Stimulated activated CD8-positive, alpha-beta memory T cell treated with anti-CD3 and anti-CD28 coated beads, Interleukin-7, amount 100 ng/mL, for 24 hours (primary cell): ENCODE measurements around the gene PDCL3.

Source experiments
- DNase-seq: peaks from one replicate; pipeline ENCODE4 v3.0.0-alpha.2; 2020; ENCODE audit warnings: low read depth

PDCL3 gene

DNA sequence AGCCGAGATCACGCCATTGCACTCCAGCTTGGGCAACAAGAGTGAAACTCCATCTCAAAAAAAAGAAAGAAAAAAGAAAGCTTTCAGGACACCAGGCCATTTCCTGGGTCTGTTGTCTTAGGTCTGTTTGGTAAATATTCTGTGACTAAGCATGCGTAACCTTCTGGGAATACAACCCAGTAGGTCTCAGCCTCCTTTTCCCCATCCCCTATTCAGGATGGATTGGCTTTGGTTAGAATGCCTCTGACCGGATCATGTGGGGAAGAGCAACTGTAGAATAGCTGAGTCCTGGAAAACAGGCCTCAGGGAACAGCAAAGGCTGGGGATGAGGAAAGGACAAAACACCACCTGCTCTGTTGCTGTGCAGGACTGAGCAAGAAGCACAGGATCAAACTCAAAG, 1.6 kb upstream of the PDCL3 start:
- DNase-seq: no peak

DNA sequence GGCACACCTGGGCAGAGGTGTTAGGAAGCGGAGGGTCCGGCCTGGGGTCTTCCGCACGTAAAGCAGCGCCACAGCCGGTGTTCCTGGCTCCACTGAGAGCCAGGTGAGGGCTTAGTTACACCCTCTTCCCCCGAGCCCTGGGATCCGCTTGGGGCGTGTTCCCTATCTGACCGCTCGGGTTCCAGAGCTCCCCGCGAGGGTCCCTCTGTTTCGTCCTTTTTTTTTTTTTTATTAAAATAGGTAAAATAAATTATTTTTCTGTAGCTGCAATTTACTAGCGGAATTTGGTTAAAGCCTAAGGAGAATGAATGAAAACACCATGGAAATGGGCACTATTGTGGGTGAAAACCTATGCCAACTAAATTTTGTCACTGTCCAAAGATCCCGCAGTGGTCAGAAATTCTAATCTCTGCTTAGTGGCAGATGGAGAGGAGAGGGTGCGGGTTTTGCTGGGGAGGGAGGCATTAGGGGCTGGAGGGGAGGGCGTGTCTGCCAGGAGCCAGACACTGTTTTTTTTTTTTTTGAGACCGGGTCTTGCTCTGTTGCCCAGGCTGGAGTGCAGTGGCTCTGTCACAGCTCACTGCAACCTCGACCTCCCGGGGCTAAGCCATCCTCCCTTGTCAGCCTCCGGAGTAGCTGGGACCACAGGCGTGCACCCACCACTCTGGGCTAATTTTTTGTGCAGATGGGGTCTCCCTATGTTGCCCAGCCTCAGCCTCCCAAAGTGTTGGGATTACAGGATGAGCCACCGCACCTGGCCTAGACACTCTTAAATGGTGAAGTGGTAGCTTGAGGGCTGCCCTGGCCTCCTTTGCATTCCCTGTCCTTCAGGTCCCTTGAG, 834 bp downstream of the PDCL3 start:
- DNase-seq: no peak

DNA sequence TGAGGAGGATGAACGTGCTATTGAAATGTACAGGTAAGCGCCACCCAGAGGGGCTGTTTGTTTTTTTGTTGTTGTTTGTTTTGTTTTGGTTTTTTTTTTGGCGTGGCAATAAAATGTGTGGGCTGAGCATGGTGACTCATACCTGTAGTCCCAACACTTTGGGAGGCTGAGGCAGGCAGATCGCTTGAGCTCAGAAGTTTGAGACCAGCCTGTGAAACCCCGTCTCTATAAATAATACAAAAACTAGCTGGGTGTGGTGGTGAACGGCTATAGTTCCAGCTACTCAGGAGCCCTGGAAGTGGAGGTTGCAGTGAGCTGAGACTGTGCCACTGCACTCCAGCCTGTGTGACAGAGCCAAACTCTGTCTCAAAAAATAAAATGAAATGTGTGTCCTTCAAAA, 6.2 kb downstream of the PDCL3 start:
- no peak for DNase-seq

DNA sequence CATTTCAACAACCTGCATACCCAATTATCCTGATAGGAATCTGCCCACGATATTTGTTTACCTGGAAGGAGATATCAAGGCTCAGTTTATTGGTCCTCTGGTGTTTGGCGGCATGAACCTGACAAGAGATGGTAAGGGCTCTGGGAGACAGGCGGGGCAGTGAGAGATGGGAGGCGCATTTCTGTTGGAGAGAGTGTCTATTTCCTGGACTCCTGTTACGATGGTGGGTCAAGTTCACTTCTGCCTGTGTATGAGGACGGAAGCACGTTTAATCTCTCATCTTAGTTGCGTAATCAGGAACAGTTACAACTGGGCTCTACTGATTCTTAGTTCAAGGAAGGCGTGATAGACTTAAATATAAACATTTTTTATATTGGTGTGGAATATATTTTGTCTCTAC, 8.9 kb downstream of the PDCL3 start:
- no peak for DNase-seq

DNA sequence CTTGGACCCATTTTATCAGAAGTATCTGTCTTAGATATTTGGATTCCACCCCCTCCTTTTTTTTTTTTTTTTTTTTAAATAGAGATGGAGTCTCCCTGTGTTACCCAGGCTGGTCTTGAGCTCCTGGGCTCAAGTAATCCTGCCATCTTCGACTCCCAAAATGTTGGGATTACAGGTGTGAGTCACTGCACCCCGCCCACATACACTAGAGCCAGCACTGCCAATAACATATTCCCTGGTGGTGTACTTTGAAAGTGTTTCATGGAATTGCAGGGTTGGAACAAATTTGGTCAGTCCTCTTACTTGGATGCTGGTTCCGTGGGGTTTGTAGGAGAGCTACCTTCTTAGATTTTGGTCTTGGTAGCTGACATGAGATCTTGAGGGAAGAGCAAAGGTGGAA, 15.0 kb downstream of the PDCL3 start:
- DNase-seq: no peak

DNA sequence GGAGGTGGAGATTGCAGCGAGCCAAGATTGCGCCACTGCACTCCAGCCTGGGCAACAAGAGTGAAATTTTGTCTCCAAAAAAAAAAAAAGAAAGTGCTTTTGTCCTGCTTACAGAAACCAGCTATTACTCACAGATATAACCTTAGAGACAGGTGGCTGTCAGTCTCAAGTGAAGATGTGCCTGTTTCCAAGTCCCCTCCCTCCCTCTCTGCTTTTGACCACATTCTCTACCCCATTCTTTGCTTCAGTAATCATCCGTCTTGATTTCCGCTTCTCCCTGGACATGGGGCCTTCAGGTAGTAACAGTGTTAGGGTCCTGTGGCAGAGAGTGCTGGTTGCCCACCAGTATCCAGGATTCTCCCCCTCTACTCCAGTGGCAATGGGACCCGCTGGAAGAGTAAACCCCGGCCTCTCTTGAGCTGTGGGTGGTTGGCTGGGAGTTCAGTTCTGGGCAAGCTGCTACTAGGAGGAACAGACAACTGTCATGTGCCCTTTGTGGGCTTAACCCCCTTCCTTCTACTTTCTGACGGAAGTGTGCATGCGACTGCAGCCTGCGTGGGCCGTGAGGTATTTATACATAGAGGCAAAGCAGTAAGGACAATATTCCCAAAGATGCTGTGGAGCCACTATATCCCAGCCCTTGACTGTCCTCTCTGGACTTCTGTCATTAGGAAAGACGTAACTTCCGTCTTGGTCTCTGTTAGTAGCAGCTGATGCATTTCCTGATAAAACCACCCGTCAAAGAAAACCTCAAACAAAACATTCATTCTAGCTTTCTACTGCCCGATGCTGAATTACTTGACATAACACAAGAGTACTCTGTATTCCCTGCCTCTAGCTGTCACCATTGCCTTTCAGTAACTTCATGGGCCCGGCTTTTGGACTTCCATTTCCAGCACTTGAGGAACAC, 17.8 kb downstream of the PDCL3 start:
- no peak for DNase-seq

DNA sequence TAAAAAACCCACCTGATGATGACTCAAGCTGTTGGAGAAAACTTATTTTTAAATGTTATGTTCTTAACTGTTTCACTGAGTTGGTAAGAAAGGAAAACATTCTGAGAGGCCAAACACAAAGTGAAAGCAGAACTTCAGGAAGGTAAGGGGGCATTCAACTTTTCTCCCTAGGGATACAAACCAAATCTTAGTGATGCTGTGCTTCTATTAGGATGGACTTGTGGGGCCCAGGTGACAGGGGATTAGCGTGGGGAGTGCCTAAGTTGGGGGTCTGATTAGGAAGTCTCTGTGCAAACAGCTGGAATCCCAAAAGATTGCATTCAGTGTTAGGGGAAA, 18.5 kb downstream of the PDCL3 start:
- no peak for DNase-seq

DNA sequence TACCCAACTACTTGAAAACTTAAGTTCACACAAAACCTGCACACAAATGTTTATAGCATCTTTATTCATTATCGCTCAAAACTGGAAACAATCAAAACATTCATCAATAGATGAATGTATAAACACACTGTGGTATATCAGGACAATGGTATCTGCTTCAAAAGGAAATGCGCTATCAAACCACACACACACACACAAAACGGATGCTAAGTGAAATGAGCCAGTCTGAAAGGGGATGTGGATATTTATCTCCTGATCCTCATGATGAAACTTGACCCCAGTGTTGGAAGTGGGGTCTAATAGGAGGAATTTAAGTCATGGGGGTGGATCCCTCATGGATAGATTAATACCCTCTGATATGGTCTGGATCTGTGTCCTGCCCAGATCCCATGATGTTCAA, 22.0 kb downstream of the PDCL3 start:
- DNase-seq: no peak

DNA sequence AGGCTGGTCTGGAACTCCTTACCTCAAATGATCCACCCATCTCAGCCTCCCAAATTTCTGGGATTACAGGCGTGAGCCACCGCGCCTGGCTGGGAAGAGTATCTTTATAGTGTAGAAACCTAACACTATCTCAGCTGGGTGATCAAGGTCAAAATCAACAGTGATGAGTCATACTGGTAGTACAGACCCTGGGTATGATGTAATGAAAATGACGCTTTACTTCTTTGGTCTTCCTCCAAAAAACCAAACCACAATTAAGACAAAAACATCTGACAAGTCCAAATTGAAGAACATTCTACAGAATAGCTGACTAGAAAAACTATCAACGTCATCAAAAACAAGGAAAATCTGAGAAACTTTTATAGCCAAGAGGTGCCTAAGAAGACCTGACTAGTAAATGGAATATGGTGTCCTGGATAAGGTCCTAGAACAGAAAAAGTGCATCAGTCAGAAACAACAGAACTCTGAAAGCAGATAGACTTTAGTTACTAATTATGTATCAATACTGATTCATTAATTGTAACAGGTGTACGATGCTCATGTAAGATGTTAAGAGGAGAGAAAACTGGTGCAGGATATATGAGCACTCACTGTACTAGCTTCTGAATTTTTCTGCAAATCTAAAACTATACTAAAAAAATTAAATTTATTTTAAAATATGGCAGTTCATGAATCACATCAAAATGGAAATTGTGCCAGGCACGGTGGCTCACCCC, 25.4 kb downstream of the PDCL3 start:
- no peak for DNase-seq

DNA sequence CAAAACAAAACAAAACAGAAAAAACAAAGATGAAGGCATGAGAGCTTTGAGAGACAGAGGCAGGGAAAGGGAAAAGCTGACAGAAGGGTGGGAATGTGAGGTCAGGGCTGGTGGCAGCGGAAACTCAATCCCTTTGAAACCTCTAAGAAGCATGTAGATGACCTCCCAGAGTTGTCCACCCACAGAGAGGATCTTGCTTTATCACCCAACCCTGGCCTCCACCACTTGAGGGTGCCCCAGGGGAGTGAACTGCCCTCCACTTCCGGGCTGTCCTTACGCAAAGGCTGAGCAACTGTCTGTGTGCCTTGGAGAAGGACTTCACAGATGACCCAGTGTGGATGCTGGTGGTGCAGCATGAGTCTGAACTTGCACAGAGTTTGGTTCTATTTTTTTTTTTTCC, 26.7 kb downstream of the PDCL3 start:
- DNase-seq: no peak

DNA sequence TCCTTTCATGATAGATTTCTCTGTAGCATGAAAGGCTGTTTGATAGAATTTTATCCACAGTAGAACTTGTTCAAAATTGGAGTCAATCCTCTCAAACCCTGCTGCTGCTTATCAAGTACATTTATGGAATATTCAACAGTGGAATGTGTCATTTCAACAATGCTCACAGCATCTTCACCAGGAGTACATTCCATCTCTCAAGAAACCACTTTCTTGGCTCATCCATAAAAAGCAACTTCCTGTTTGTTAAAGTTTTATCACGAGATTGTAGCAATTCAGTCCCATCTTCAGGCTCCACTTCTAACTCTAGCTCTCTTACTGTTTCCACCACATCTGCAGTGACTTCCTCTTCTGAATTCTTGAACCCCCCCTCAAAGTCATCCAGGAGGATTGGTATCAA, 29.4 kb downstream of the PDCL3 start:
- DNase-seq: no peak

DNA sequence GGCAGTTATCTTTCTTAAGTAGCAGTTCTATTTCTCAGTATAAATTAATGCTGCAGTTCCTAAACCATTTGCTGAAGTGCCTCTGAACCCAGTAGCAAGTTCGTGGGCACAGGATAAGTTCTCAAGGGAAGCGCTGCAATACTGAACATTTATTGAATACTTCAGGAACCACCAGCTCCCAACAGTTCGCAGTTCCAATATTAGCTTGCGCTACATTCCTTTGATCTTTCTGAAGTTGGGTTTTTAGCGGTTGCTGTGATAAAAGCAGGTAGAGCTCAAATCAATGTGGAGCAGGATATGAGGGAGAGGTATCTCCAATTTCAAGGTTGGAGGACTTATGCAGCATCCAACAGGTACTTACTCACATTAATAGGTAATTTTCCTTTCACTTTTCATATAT, 33.7 kb downstream of the PDCL3 start:
- no peak for DNase-seq

DNA sequence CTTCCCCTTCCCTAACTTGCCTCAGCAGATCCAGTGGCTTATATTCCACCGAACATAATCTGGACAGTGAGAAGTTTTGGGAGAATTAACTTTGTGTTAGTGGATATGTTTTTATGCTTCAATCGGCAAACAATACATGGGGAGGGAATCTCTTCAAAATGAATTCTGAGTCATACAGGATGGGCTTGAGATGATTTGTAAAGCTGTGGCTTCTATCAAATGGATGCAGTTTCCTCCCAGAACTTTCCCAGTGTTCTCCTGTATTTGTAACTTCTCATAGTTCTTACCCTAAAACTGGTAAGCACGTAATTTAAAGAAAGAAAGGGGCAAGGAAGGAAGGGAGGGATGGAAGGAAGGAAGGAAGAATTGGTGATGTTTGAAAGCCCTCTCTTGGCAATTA, 36.8 kb downstream of the PDCL3 start:
- DNase-seq: no peak

DNA sequence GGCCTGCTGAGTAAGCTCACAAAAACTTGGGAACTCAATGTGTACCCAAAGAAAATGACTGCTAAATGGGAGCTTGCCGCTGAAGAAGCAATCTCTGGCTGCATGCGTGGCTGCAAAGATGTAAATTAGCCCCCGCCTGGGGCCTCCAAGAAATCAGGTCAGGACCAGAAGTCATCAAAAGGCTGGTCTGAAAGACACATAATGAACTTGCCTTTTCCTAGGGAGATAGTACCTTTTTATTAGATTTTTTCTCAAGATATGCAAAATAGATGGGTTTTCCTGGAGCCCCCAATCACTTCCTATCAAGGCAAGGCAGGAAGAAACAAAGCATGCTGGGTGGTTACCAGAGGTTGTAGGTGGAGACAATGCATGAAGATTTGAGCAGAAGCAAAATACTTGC, 38.9 kb downstream of the PDCL3 start:
- no peak for DNase-seq

DNA sequence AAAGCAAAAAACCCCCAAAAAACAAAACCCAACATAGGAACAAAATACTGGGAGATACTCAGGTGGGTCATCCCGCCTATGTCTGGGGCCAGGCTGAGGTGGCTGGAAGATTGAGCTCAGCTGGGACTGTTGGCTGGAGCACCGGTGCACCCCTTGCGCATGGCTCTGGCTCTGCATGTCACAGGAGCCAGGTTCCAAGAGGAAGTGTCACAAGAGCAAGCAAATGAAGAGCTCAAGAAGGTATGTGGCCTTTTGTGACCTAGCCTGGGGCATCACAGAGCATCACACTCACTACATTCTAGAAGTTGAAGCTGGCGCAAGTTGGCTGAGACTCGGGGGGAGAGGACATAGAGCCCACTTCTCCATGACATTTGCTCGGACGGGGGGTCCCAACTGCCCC, 40.6 kb downstream of the PDCL3 start:
- DNase-seq: no peak

DNA sequence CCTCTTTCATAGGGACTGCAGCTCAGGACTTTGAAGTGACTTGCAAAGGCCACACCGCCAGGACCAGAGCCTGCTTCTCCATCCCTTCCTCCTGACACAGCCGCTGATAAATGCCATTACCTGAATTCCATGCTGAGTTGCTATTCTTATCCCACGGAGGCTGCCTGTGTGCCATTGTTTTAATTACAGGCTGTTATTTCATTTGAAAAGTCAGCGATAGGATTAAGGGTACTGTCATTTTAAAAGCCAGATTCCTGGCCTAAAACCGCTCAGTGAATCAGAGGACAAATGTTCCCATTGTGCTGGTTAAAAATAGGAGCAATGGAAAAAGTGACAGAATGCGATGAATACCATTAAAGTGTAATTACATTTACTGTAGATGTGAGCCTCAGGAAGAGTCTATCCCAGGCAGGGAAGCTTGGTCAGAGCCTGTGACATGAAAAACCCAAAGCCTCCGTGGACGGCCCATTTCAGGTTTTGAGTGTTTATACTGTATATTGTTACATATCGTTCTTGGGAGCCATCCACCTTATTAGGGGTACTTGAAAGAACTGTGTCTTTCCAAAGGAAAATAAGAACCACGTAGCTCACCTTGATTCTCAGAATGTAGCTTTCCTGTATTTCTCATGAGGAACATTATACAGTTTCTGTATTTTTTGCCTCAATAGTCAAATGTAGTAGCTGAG, 41.3 kb downstream of the PDCL3 start:
- no peak for DNase-seq

DNA sequence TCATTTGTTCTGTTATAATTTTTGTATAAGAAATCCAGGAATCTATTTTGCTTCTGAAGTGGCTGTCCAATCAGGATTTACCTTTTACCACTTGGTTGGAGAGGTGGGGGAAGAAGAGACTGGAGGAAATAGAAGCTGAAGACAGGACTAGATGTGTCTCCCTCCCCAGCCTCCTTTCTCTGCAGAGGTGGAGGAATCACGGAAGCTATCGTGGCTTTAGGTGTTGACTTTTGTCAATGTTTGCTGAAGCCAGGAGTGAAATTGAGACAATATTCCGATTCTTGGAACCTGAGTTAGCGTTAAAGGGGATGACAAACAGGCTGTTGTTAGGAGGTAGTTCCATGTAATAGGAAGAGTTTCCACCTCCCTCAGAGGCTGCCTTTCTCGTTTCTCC, 43.5 kb downstream of the PDCL3 start:
- DNase-seq: no peak

DNA sequence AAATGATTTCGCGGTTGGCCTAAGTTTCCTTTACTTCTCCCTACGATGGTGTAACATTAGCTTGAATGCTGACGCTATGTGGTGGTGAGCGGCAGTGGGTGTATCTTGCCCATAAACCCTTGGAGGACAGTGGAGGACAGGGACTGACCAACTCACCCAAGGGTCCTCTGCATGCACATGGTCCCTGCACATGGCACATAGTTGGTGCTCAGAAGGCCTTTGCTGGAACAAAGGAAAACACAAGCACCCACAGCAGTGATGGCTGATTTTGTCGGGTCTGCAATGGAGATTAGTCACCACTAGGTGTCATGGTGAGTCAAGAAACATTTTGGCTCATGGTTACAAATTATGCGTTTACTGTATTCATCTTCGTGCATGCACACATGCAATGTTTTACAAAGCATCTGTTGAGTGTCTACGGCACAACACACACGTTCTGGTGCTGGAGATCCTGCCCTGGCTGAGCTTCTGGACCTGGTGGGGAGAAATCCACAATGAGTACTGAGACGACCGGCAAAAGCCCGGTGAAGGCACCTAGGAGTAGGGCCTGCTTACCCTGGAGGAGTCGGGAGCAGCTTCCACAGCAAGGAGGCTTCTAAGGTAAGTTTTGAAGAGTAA, 44.0 kb downstream of the PDCL3 start:
- no peak for DNase-seq

DNA sequence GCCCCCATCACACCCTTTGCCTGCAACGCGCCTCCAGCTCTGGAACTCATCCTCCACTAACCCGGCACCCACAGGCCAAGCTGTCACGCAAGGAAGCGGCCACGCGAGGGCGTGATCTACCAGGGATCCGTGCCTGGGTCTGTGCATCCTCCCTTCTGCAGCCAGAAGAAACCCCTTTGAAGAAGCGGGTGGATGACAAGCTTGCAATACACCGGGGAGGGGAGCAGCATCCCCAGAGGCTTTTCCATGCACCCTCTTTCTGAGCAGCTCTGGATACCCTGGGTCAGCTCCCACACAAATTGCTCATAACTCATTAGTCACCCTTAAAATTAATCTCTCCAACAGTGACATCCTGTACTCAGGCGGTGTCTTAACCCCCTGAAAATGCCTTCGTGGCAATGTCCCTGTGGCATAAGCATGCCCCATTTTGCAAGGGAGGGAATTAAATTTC, 47.6 kb downstream of the PDCL3 start:
- DNase-seq: peak; percentile 41

DNA sequence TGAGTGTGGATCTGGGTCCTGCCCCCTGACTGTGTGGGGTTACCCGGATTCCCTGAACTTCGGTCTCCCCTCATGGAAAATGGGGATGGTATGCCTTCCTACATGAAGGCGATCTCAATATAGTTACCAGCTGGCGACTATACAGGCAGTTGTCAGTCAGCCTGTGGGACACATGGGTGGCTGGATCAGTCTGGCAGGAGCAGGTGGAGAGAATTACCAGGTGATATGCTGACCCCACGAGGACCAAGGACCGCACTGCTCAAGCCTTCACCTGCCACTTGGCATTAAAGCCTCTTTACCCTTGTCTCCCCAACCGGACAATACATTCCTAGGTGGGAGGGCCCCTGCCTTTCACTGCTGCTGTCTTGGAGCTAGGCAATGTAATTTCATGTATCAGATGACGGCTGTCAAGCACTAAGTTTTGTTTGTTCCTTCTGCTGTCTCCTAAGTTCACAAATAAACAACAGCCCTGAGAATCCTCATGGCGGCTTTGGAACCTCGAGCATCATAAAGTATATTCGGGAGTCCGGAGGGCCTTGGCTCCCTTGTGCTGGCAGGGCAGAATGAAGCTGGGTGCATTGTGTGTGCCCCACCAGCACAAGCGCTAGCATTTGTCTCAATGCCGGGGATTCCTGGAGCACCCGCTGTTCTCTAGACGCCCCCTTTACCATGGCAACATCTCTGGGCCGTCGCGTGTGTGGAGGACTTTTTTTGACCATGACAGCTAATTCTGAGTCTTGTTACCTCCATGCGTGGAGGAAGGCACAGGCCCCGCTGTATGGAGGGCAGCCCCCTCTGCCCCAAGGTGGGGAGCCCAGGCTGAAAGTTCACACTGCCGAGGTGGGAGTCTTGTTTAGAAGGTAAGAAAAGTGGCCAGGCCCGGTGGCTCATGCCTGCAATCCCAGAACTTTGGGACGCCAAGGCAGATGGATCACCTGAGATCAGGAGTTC, 48.6 kb downstream of the PDCL3 start:
- no peak for DNase-seq
